Embryonic facial prominence (tissue), 1 donor: ENCODE data around the gene SOST.

Experiments
- DNase-seq: peaks from one replicate; pipeline ENCODE4 v3.0.0-alpha.2; 2016; ENCODE audit errors: extremely low spot score

The SOST gene

GRCh38 chr17:43774304-43775250 lies 16.0 kb upstream of the SOST start:
- no peak for DNase-seq

- DNase-seq, result no peak
Observed at GRCh38 chr17:43772877-43773648, 14.5 kb upstream of the SOST start.

GRCh38 chr17:43771463-43771862 lies 12.9 kb upstream of the SOST start:
- DNase-seq, result no peak

- DNase-seq, result no peak
Observed at GRCh38 chr17:43770957-43771356, 12.4 kb upstream of the SOST start.

- no peak for DNase-seq
Observed at GRCh38 chr17:43769859-43770258, 11.3 kb upstream of the SOST start.

GRCh38 chr17:43769426-43769825 lies 10.8 kb upstream of the SOST start:
- DNase-seq, result no peak

GRCh38 chr17:43768943-43769342 lies 10.4 kb upstream of the SOST start:
- no peak for DNase-seq

GRCh38 chr17:43768382-43768781 lies 9.8 kb upstream of the SOST start:
- no peak for DNase-seq

GRCh38 chr17:43767713-43768059 lies 9.1 kb upstream of the SOST start:
- no peak for DNase-seq

- no peak for DNase-seq
Observed at GRCh38 chr17:43767053-43767712, 8.6 kb upstream of the SOST start.

- DNase-seq, result no peak
Observed at GRCh38 chr17:43766413-43767052, 7.9 kb upstream of the SOST start.

- DNase-seq, result peak; percentile 77
Observed at GRCh38 chr17:43760254-43760852, 1.8 kb upstream of the SOST start.

- no peak for DNase-seq
Observed at GRCh38 chr17:43759836-43760235, 1.2 kb upstream of the SOST start.

GRCh38 chr17:43758086-43758485 lies 505 bp downstream of the SOST start:
- no peak for DNase-seq

GRCh38 chr17:43757171-43757660 lies 1.4 kb downstream of the SOST start:
- DNase-seq, result no peak

- DNase-seq, result no peak
Observed at GRCh38 chr17:43756201-43756600, 2.4 kb downstream of the SOST start.

GRCh38 chr17:43755389-43755875 lies 3.2 kb downstream of the SOST start:
- no peak for DNase-seq

- no peak for DNase-seq
Observed at GRCh38 chr17:43754947-43755346, 3.6 kb downstream of the SOST start.

- DNase-seq, result no peak
Observed at GRCh38 chr17:43753493-43754129, 5.0 kb downstream of the SOST start.

GRCh38 chr17:43750153-43750552 lies 8.4 kb downstream of the SOST start:
- DNase-seq, result no peak

- no peak for DNase-seq
Observed at GRCh38 chr17:43745541-43745940, 13.1 kb downstream of the SOST start.
